OCI-LY3 (cell line): ENCODE data around the gene GPR31.
"Not testable (repeated sequence)": the region's sequence is repeated elsewhere in the genome, so short reads cannot be mapped to it uniquely, and the experiment has no call there.

Experiments
- EZH2phosphoT487 ChIP-seq: fragments of 200-600 bp; shearing (Covaris generic); IDR thresholded peaks from 2 replicates; pipeline ENCODE4 v1.6.1; 2018; ENCODE audit warnings: antibody characterized with exemption, mixed run types, low read depth
- TF ChIP-seq, protein P1 (sequence below): fragments of 200-600, 300-600 bp; sonication (generic); IDR thresholded peaks from 2 replicates; pipeline ENCODE4 v1.5.1; 2014; ENCODE audit warnings: antibody characterized with exemption, low read length, low read depth

DNA sequence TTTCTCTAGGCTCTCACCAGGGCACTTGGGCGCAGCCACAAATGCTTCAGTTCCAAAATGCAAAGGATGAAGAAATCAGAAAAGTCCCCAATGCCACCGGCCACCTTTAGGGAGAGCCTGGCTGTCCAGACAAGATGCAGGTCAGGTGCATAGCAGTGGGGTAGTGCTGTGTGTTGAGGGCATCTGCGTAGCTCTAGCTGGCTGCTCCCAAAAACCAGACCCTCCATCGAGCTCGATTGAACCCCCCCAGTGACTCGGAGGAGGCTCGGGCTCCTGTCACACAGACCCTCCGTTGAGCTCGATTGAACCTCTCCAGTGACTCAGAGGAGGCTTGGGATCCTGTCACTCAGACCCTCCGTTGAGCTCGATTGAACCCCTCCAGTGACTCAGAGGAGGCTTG, 47.5 kb upstream of the GPR31 start:
- TF ChIP-seq, protein P1, sequence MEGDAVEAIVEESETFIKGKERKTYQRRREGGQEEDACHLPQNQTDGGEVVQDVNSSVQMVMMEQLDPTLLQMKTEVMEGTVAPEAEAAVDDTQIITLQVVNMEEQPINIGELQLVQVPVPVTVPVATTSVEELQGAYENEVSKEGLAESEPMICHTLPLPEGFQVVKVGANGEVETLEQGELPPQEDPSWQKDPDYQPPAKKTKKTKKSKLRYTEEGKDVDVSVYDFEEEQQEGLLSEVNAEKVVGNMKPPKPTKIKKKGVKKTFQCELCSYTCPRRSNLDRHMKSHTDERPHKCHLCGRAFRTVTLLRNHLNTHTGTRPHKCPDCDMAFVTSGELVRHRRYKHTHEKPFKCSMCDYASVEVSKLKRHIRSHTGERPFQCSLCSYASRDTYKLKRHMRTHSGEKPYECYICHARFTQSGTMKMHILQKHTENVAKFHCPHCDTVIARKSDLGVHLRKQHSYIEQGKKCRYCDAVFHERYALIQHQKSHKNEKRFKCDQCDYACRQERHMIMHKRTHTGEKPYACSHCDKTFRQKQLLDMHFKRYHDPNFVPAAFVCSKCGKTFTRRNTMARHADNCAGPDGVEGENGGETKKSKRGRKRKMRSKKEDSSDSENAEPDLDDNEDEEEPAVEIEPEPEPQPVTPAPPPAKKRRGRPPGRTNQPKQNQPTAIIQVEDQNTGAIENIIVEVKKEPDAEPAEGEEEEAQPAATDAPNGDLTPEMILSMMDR: not testable (repeated sequence)
- TF ChIP-seq EZH2phosphoT487: not testable (repeated sequence)
